ENCODE measurements around the gene HOXA5. TPM values are rescaled to one million over a fixed set of nuclear protein-coding genes. Genes with fewer than 3 reads are reported as not detected.

HOXA5 gene
- total RNA-seq, 1 donor from 2014 or later: not detected

- Mint-ChIP-seq H3K27ac (ENCODE audit: unreplicated experiment) (peak within 1 kb of the TSS; percentile 99), H3K36me3 (ENCODE audit: low read depth) (peaks cover 17% of the 10 kb centered on the region), H3K4me3 (ENCODE audit: unreplicated experiment) (peak within 1 kb of the TSS; percentile 96), H3K9me3 (ENCODE audit: low read depth) (no peaks in the 10 kb centered on the region), H3K4me1 (ENCODE audit: low read depth) (peaks cover 86% of the 10 kb centered on the region), H3K27me3 (ENCODE audit: low read depth) (peaks cover 38% of the 10 kb centered on the region)
- DNase-seq (ENCODE audit: low spot score): no peak
- TF ChIP-seq, protein P1, sequence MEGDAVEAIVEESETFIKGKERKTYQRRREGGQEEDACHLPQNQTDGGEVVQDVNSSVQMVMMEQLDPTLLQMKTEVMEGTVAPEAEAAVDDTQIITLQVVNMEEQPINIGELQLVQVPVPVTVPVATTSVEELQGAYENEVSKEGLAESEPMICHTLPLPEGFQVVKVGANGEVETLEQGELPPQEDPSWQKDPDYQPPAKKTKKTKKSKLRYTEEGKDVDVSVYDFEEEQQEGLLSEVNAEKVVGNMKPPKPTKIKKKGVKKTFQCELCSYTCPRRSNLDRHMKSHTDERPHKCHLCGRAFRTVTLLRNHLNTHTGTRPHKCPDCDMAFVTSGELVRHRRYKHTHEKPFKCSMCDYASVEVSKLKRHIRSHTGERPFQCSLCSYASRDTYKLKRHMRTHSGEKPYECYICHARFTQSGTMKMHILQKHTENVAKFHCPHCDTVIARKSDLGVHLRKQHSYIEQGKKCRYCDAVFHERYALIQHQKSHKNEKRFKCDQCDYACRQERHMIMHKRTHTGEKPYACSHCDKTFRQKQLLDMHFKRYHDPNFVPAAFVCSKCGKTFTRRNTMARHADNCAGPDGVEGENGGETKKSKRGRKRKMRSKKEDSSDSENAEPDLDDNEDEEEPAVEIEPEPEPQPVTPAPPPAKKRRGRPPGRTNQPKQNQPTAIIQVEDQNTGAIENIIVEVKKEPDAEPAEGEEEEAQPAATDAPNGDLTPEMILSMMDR (IDR thresholded peaks at IDR 0.05): no peak
These were observed 40.7 kb downstream of the HOXA5 start, which contains the start of gene HOXA2 for GRCh38 chr7:27102581-27103442. TSS of gene HOXA2 (minus strand) at chr7:27102683. CDS start at chr7:27102500, 183 bp downstream.

DNA sequence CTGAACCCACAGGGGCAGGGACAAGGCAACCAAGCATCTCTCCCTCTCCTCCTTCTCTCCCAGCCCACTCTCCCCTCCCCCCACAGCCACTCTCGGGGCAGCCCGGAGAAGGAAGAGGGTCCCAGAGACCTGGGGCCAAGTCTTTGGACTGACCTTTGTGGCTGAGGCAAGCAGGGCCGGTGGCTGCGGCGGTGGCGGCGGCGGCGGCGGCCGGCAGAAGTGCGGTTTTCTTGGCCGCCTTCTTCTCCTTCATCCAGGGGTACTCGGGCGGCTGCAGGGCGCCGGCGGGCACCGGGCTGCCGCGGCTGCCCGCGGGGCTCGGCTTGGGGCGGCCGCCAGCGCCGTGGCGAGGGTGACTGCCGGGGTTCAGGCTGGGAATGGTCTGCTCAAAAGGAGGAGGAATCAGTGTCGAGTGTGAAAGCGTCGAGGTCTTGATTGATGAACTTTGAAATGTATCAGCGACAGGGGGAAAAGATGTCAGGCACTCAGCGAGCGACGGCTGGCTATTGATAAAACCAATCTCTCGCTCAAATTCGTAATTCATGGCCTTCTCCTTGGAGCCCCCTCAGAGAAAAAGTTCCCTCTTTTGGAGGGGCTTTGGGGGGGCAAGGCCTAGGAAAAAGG is 41.4 kb downstream of the HOXA5 start:
- Mint-ChIP-seq H3K9me3 (ENCODE audit: low read depth) (no peaks in the 10 kb centered on the region), H3K4me1 (ENCODE audit: low read depth) (peaks cover 85% of the 10 kb centered on the region), H3K27ac (ENCODE audit: unreplicated experiment) (peak overlapping the region; percentile 99), H3K4me3 (ENCODE audit: unreplicated experiment) (peak overlapping the region; percentile 96), H3K27me3 (ENCODE audit: low read depth) (peaks cover 38% of the 10 kb centered on the region), H3K36me3 (ENCODE audit: low read depth) (peaks cover 20% of the 10 kb centered on the region)
- no peak for DNase-seq (ENCODE audit: low spot score)
- TF ChIP-seq, protein P1 (IDR thresholded peaks at IDR 0.05): no peak

DNA sequence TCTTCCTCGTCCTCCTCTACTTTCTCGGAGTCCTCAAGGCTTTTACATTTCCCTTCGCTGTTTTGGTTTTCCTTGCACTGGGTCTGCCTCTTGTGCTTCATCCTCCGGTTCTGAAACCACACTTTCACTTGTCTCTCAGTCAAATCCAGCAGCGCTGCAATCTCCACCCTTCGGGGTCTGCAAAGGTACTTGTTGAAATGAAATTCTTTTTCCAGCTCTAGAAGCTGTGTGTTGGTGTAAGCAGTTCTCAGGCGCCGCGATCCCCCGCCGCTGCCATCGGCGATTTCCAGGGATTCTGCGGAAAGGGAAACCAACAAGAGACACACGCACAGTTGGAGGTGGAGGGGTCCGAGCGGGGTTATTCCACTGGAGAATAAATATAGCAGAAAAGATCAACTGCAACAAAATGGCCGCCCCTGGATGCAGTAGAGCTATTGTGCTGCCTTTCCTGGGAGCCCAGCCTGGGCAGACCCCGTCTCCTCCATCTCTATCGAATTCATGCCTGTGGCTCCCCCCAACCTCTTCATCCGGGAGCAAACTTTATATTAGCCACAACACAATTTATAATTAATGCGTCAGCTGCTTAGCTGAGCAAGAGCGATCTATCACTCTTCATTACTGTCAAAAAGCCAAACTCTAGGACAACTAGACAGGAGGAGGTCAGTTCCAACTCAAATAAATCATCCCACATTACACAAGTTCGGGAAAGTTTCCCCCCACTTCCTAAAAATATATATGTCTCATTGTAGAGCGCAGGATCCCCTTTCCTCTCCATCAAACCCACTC is 42.1 kb downstream of the HOXA5 start:
- H3K36me3 Mint-ChIP-seq (ENCODE audit: low read depth): peaks cover 20% of the 10 kb centered on the region
- no peak for DNase-seq (ENCODE audit: low spot score)
- peaks cover 81% of the 10 kb centered on the region for H3K4me1 Mint-ChIP-seq (ENCODE audit: low read depth)
- TF ChIP-seq, protein P1 (IDR thresholded peaks at IDR 0.05): no peak
- H3K9me3 Mint-ChIP-seq (ENCODE audit: low read depth): no peaks in the 10 kb centered on the region
- H3K27ac Mint-ChIP-seq (ENCODE audit: unreplicated experiment): peak overlapping the region; percentile 99
- peak overlapping the region; percentile 96 for H3K4me3 Mint-ChIP-seq (ENCODE audit: unreplicated experiment)
- peaks cover 39% of the 10 kb centered on the region for H3K27me3 Mint-ChIP-seq (ENCODE audit: low read depth)

- H3K9me3 Mint-ChIP-seq (ENCODE audit: low read depth): no peaks in the 10 kb centered on the region
- H3K36me3 Mint-ChIP-seq (ENCODE audit: low read depth): peaks cover 20% of the 10 kb centered on the region
- DNase-seq (ENCODE audit: low spot score): no peak
- TF ChIP-seq, protein P1 (IDR thresholded peaks at IDR 0.05): no peak
- H3K4me1 Mint-ChIP-seq (ENCODE audit: low read depth): peaks cover 76% of the 10 kb centered on the region
- peaks cover 40% of the 10 kb centered on the region for H3K27me3 Mint-ChIP-seq (ENCODE audit: low read depth)
- peak overlapping the region; percentile 99 for H3K27ac Mint-ChIP-seq (ENCODE audit: unreplicated experiment)
- H3K4me3 Mint-ChIP-seq (ENCODE audit: unreplicated experiment): peak overlapping the region; percentile 96
These were observed 42.7 kb downstream of the HOXA5 start for GRCh38 chr7:27100694-27101170.
